IMR-90 (cell line): ENCODE data around the gene PTPRG. TPM values are rescaled to one million over a fixed set of nuclear protein-coding genes. Genes with fewer than 3 reads are reported as not detected.

Experiments
- ATAC-seq: fragments of 200-7000 bp; cut with Tn5 transposase; 2 replicates; pipeline ENCODE4 v1.9.1; 2020; ENCODE audit warnings: low read depth, mild to moderate bottlenecking, moderate library complexity
- BruUV-seq: library from RNA; stranded (reverse); fragments of 400-500 nt; replicated peaks from 2 replicates; lab custom pipeline; 2021; lab: Mats Ljungman, UMichigan
- CTCF ChIA-PET: fragments of 300-600 bp; formaldehyde crosslinking; extraction: SDS; loops from one replicate; lab custom pipeline; 2021; ENCODE audit warnings: antibody characterized with exemption; lab: Yijun Ruan, JAX
- POLR2A ChIA-PET: fragments of 300-600 bp; sonication (Branson Sonifier 250); formaldehyde crosslinking; loops from one replicate; lab custom pipeline; 2022; ENCODE audit warnings: antibody characterized with exemption; ENCODE audit not compliant: unreplicated experiment; lab: Charles Lee
- DNase-seq: peaks from one replicate; pipeline ENCODE4 v3.0.0; 2013
- H2AFZ ChIP-seq: replicated peaks from 2 replicates; pipeline ENCODE3; 2013; ENCODE audit warnings: low read length, mild to moderate bottlenecking; ENCODE audit not compliant: poor library complexity
- H2AK5ac ChIP-seq: 2 replicates; pipeline ENCODE4 v1.6.1; 2013; ENCODE audit warnings: low read depth, low read length, inconsistent platforms
- H2AK9ac ChIP-seq: replicated peaks from 2 replicates; pipeline ENCODE3; 2013; ENCODE audit warnings: mild to moderate bottlenecking, low read depth, low read length, moderate library complexity; ENCODE audit not compliant: poor library complexity
- H2BK120ac ChIP-seq: 2 replicates; pipeline ENCODE4 v1.6.1; 2013; ENCODE audit warnings: low read depth, low read length, inconsistent platforms
- H2BK15ac ChIP-seq: 3 replicates; pipeline ENCODE4 v1.6.1; 2013; ENCODE audit warnings: low read depth, low read length, inconsistent platforms
- H2BK20ac ChIP-seq: 2 replicates; pipeline ENCODE4 v1.6.1; 2013; ENCODE audit warnings: low read depth, mild to moderate bottlenecking, inconsistent platforms, low read length, moderate library complexity
- H2BK5ac ChIP-seq: 2 replicates; pipeline ENCODE4 v1.6.1; 2013; ENCODE audit warnings: mild to moderate bottlenecking, low read depth, low read length, inconsistent platforms; ENCODE audit not compliant: poor library complexity, severe bottlenecking
- H3K14ac ChIP-seq: replicated peaks from 2 replicates; pipeline ENCODE4 v1.6.1; 2013; ENCODE audit warnings: low read depth, low read length, inconsistent platforms
- H3K18ac ChIP-seq: 2 replicates; pipeline ENCODE4 v1.6.1; 2013; ENCODE audit warnings: low read depth, low read length, control low read depth
- H3K23ac ChIP-seq: 2 replicates; pipeline ENCODE4 v1.6.1; 2013; ENCODE audit warnings: low read depth, low read length, inconsistent platforms
- H3K27ac ChIP-seq: 2 replicates; pipeline ENCODE4 v1.5.1; 2013; ENCODE audit warnings: mild to moderate bottlenecking, control low read depth, low read length; ENCODE audit not compliant: insufficient read depth
- H3K27me3 ChIP-seq: 2 replicates; pipeline ENCODE4 v1.6.1; 2013; ENCODE audit warnings: low read length; ENCODE audit not compliant: control insufficient read depth, insufficient read depth
- H3K36me3 ChIP-seq: 2 replicates; pipeline ENCODE4 v1.6.1; 2013; ENCODE audit warnings: low read length, mixed read lengths; ENCODE audit not compliant: control insufficient read depth, insufficient read depth
- H3K4ac ChIP-seq: 2 replicates; pipeline ENCODE4 v1.6.1; 2013; ENCODE audit warnings: low read depth, low read length, inconsistent platforms
- H3K4me1 ChIP-seq: 2 replicates; pipeline ENCODE4 v1.6.1; 2013; ENCODE audit warnings: low read length, mixed read lengths; ENCODE audit not compliant: control insufficient read depth, insufficient read depth
- H3K4me2 ChIP-seq: 2 replicates; pipeline ENCODE4 v1.6.1; 2013; ENCODE audit warnings: low read depth, mild to moderate bottlenecking, control low read depth, low read length, moderate library complexity
- H3K4me3 ChIP-seq: 2 replicates; pipeline ENCODE4 v1.5.1; 2013; ENCODE audit warnings: low read depth, mild to moderate bottlenecking, control low read depth, low read length, moderate library complexity; ENCODE audit not compliant: insufficient read depth
- H3K56ac ChIP-seq: 2 replicates; pipeline ENCODE4 v1.6.1; 2013; ENCODE audit warnings: low read length, inconsistent platforms; ENCODE audit not compliant: insufficient read depth; ENCODE audit errors: extremely low read depth
- H3K79me1 ChIP-seq, 2 experiments: 2 replicates each; pipeline ENCODE4 v1.6.1; 2013; ENCODE audit warnings: low read length in 2 of 2, inconsistent platforms in 1 of 2, low read depth in 1 of 2
- H3K9ac ChIP-seq: 2 replicates; pipeline ENCODE4 v1.6.1; 2013; ENCODE audit warnings: low read depth, low read length, control low read depth
- H3K9me1 ChIP-seq: 2 replicates; pipeline ENCODE4 v1.6.1; 2013; ENCODE audit warnings: low read length, inconsistent platforms; ENCODE audit not compliant: insufficient read depth
- H3K9me3 ChIP-seq: 2 replicates; pipeline ENCODE4 v1.6.1; 2013; ENCODE audit warnings: low read length; ENCODE audit not compliant: control insufficient read depth, insufficient read depth
- H4K20me1 ChIP-seq: 2 replicates; pipeline ENCODE4 v1.6.1; 2013; ENCODE audit warnings: low read length, inconsistent platforms; ENCODE audit not compliant: insufficient read depth
- H4K5ac ChIP-seq: 2 replicates; pipeline ENCODE4 v1.6.1; 2013; ENCODE audit warnings: mild to moderate bottlenecking, low read depth, low read length, control low read depth
- H4K8ac ChIP-seq, 2 experiments: 2 replicates each; pipeline ENCODE4 v1.6.1; 2013; ENCODE audit warnings: low read depth in 2 of 2, low read length in 2 of 2, control low read depth in 1 of 2, inconsistent platforms in 1 of 2
- H4K91ac ChIP-seq: 2 replicates; pipeline ENCODE4 v1.6.1; 2013; ENCODE audit warnings: low read depth, low read length, inconsistent platforms; ENCODE audit not compliant: insufficient read depth
- BHLHE40 ChIP-seq: fragments of 150-350 bp; IDR thresholded peaks from 2 replicates; pipeline ENCODE4 v1.6.1; 2016; ENCODE audit warnings: mild to moderate bottlenecking, low read depth, low read length
- CEBPB ChIP-seq: IDR thresholded peaks from 2 replicates; pipeline ENCODE4 v1.6.1; 2012; ENCODE audit warnings: low read depth, low read length, improper control_type of control experiment
- CHD1 ChIP-seq: IDR thresholded peaks from 2 replicates; pipeline ENCODE4 v1.6.1; 2012; ENCODE audit warnings: low read depth, low read length, improper control_type of control experiment
- CTCF ChIP-seq: conservative IDR thresholded peaks from 2 replicates; pipeline ENCODE4 v1.5.1; 2012; ENCODE audit warnings: mild to moderate bottlenecking, low read depth, low read length, improper control_type of control experiment
- FOS ChIP-seq: fragments of 150-350 bp; IDR thresholded peaks from 2 replicates; pipeline ENCODE4 v1.6.1; 2016; ENCODE audit warnings: low read depth, low read length
- MAFK ChIP-seq: IDR thresholded peaks from 2 replicates; pipeline ENCODE4 v1.6.1; 2012; ENCODE audit warnings: low read depth, low read length, improper control_type of control experiment
- MAZ ChIP-seq: IDR thresholded peaks from 2 replicates; pipeline ENCODE4 v1.6.1; 2012; ENCODE audit warnings: low read depth, mild to moderate bottlenecking, low read length, improper control_type of control experiment, moderate library complexity, borderline replicate concordance
- MXI1 ChIP-seq: IDR thresholded peaks from 2 replicates; pipeline ENCODE4 v1.6.1; 2012; ENCODE audit warnings: low read depth, mild to moderate bottlenecking, low read length, moderate library complexity, borderline replicate concordance
- NFE2L2 ChIP-seq: fragments of 150-350 bp; IDR thresholded peaks from 2 replicates; pipeline ENCODE4 v1.6.1; 2016; ENCODE audit warnings: low read depth, mild to moderate bottlenecking, low read length
- POLR2A ChIP-seq: IDR thresholded peaks from 2 replicates; pipeline ENCODE4 v1.6.1; 2012; ENCODE audit warnings: mild to moderate bottlenecking, low read depth, low read length
- RAD21 ChIP-seq: IDR thresholded peaks from 2 replicates; pipeline ENCODE4 v1.6.1; 2012; ENCODE audit warnings: low read length, improper control_type of control experiment
- RCOR1 ChIP-seq: IDR thresholded peaks from 2 replicates; pipeline ENCODE4 v1.6.1; 2012; ENCODE audit warnings: mild to moderate bottlenecking, low read length, improper control_type of control experiment; ENCODE audit not compliant: insufficient replicate concordance
- RFX5 ChIP-seq: IDR thresholded peaks from 2 replicates; pipeline ENCODE4 v1.8.0; 2012; ENCODE audit warnings: low read depth, mild to moderate bottlenecking, low read length, moderate library complexity
- SMC3 ChIP-seq: fragments of 150-350 bp; IDR thresholded peaks from 2 replicates; pipeline ENCODE4 v1.6.1; 2016; ENCODE audit warnings: low read depth, mild to moderate bottlenecking, antibody characterized with exemption, low read length, moderate library complexity
- USF2 ChIP-seq: fragments of 150-350 bp; IDR thresholded peaks from 2 replicates; pipeline ENCODE4 v1.6.1; 2017; ENCODE audit warnings: mild to moderate bottlenecking, antibody characterized with exemption, low read length, low read depth
- WGBS, 2 experiments: methylation state at CpG; one replicate each; pipeline versions ENCODE4 v1.1.5 to v1.1.7; 2013; ENCODE audit warnings: missing lambda C conversion rate in 2 of 2; ENCODE audit not compliant: insufficient read length in 1 of 2; ENCODE audit errors: extremely low coverage in 2 of 2; 5-methylcytosine and 5-hydroxymethylcytosine counted together
- dilution Hi-C: fragments of 300-500 bp; cut with HindIII; formaldehyde crosslinking; loops from one replicate; pipeline ENCODE4 v1.14.3; 2018; ENCODE audit warnings: low sequenced_read_pairs; ENCODE audit not compliant: unreplicated experiment
- in situ Hi-C: fragments of 300-500 bp; cut with MboI; formaldehyde crosslinking; loops from 3 replicates; pipeline ENCODE4 v1.14.3; 2019; ENCODE audit warnings: low sequenced_read_pairs, inconsistent platforms, mixed read lengths
- intact Hi-C: fragments of 100-400 bp; cut with micrococcal nuclease; formaldehyde crosslinking; loops from 2 replicates; pipeline ENCODE4 v1.10.0; 2022
- polyA plus RNA-seq, 3 experiments: library from polyadenylated mRNA; depleted of rRNA; stranded (reverse); fragments of >200 nt; gene quantifications; 2 replicates each; pipeline ENCODE4 v1.2.3, GENCODE V29; 2012; ENCODE audit warnings: low replicate concordance in 1 of 3
- total RNA-seq: library from RNA; depleted of rRNA; stranded (reverse); fragments of >200 nt; gene quantifications from 2 replicates; pipeline ENCODE4 v1.2.3, GENCODE V29; 2012
- TF ChIP-seq, protein P1 (sequence below): fragments of 150-350 bp; IDR thresholded peaks from 2 replicates; pipeline ENCODE4 v1.6.1; 2016; ENCODE audit warnings: low read depth, mild to moderate bottlenecking, low read length, moderate library complexity, borderline replicate concordance

Gene PTPRG
- total and polyA plus RNA-seq, 2 of the 4 experiments (the other 2 are of a cell fraction), result 7.7 to 31.0 TPM

DNA sequence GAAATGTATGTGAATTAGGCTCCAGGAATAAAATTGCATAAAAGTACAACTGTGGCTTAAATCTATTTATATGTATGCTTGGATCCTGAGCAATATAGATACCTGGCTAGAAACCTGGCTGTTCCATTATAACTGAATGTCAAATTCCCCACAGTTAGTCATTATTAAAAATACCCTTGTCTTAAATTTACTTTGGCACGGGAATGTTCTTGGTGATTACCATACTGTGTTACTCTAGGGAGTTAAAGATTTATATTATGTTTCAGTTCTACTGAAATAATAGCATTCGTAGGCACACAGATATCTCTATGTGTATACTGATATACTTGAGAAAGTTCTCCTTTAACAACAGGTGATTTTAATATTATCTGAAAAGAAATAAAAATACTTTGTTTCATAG is 394.1 kb downstream of the PTPRG start:
- no peak overlapping the region for H3K56ac ChIP-seq
- intact Hi-C loops (loop anchor here (5.0 kb wide), 1 partner anchor 393 kb away; the partner anchor contains the start of gene PTPRG), dilution Hi-C loops (no loop called here), in situ Hi-C loops (no loop called here)
- H4K91ac ChIP-seq, result no peak overlapping the region
- no peak overlapping the region for H2BK15ac ChIP-seq
- H3K36me3 ChIP-seq, result no peaks in the 10 kb centered on the region
- no peak overlapping the region for H3K4me3 ChIP-seq
- no peak overlapping the region for H3K4me2 ChIP-seq
- no peak for TF ChIP-seq MXI1
- TF ChIP-seq CTCF, result no peak
- no peak for TF ChIP-seq NFE2L2
- TF ChIP-seq FOS, result no peak
- TF ChIP-seq, protein P1, sequence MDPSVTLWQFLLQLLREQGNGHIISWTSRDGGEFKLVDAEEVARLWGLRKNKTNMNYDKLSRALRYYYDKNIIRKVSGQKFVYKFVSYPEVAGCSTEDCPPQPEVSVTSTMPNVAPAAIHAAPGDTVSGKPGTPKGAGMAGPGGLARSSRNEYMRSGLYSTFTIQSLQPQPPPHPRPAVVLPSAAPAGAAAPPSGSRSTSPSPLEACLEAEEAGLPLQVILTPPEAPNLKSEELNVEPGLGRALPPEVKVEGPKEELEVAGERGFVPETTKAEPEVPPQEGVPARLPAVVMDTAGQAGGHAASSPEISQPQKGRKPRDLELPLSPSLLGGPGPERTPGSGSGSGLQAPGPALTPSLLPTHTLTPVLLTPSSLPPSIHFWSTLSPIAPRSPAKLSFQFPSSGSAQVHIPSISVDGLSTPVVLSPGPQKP, result no peak
- no peak for TF ChIP-seq MAFK
- no peak for TF ChIP-seq BHLHE40
- no peak for TF ChIP-seq USF2
- TF ChIP-seq MAZ, result no peak
- TF ChIP-seq CEBPB, result no peak
- no peak for TF ChIP-seq RCOR1
- no peak for TF ChIP-seq RFX5
- TF ChIP-seq CHD1, result no peak
- TF ChIP-seq SMC3, result no peak
- no peak for TF ChIP-seq POLR2A
- no peak for TF ChIP-seq RAD21
- H3K18ac ChIP-seq, result no peak overlapping the region
- H2BK20ac ChIP-seq, result no peak overlapping the region
- WGBS, 2 experiments, result no CpG with 5 or more reads among the region's 2 CpGs
- H3K9me1 ChIP-seq, result peaks cover 7% of the 10 kb centered on the region; the same call in 1 of the 2 replicates
- no peak overlapping the region for H3K23ac ChIP-seq
- no peaks in the 10 kb centered on the region for H3K9me3 ChIP-seq
- H3K4me1 ChIP-seq, result peaks cover 10% of the 10 kb centered on the region
- H4K20me1 ChIP-seq, result peaks cover 4% of the 10 kb centered on the region; the same call in 1 of the 2 replicates
- no peak overlapping the region for H4K8ac ChIP-seq
- H3K79me1 ChIP-seq, result peaks cover 28 to 45% of the 10 kb centered on the region in 2 experiments
- H2AFZ ChIP-seq, result no peak overlapping the region
- H4K5ac ChIP-seq, result no peak overlapping the region
- H2AK9ac ChIP-seq, result no peak overlapping the region
- DNase-seq, result no peak
- no peak for ATAC-seq
- no peak overlapping the region for H2AK5ac ChIP-seq
- ChIA-PET POLR2A (no interaction called here), CTCF (no interaction called here)
- no peak overlapping the region for H2BK120ac ChIP-seq
- no peak overlapping the region for H2BK5ac ChIP-seq
- H3K9ac ChIP-seq, result no peak overlapping the region
- H3K4ac ChIP-seq, result no peak overlapping the region
- H3K14ac ChIP-seq, result no peak overlapping the region
- H3K27ac ChIP-seq, result no peak overlapping the region
- no peaks in the 10 kb centered on the region for H3K27me3 ChIP-seq
- no TSS peak for BruUV-seq
